Right forelimb (tissue), 1 donor: ENCODE measurements around the gene FMN1.

Source experiments
- DNase-seq: peaks from one replicate; pipeline ENCODE4 v3.0.0-alpha.2; 2018

Gene FMN1

DNA sequence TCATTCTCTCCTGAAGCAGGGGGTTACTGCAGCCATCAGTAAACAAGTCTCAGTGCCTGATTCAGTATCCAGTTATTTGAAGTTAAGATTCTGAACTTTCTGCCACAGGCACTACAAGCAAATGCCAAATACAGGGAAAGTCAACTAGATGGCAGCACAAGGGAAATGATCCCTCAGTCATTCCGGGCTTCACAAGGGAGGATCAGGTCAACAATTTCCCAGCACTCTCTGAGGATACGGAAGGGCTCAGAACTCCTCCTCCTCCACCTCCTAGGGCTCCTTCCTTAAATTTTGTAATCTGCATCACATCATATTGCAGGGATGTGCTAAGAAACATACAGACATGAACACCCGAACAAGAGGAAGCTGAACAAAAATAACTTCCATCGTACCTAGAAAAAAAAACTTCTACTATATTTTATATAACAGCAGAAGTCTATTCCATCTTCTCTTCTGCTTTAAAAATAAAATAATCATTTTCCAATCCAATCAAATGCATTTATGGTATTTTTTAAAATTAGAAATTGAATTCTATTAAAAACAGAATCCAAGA, 187.1 kb downstream of the FMN1 start:
- DNase-seq: no peak

DNA sequence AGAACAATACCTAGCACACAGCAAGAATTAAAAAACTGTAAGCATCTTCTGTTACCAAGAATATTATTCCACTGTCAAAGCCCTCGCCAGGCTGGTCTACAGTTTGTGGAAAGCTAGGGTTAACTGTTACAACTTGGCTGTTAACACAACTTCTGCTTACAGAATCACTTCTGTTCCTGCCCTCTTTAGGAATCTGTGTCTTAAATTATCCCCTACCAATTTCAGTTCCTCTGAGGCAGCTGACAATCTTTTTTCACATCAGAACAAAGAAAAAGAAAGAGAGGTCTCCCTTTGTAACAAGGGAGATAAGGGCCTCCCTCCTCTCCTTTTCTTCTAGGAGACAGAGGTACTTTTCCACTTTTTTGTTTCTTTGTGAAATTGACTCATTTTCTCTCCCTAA, 188.9 kb downstream of the FMN1 start:
- no peak for DNase-seq

DNA sequence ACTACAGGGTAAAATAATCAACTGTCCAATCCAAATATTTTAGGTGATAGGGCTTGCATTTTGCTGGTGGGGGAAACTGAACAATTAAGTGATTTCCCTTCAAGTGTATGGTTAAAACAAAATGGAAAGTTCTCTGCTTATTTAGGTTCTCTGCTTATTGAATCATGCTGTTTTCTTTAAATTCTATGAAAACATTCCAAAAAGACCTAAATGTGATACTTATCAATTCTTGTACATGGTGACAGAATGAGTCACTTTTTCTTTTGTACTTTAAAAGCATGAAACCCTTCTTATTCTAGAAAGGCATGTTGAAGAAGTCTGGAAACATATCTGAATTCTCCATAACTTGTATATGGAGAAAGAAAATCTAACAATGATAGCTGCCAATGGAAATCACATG, 192.6 kb downstream of the FMN1 start:
- no peak for DNase-seq

DNA sequence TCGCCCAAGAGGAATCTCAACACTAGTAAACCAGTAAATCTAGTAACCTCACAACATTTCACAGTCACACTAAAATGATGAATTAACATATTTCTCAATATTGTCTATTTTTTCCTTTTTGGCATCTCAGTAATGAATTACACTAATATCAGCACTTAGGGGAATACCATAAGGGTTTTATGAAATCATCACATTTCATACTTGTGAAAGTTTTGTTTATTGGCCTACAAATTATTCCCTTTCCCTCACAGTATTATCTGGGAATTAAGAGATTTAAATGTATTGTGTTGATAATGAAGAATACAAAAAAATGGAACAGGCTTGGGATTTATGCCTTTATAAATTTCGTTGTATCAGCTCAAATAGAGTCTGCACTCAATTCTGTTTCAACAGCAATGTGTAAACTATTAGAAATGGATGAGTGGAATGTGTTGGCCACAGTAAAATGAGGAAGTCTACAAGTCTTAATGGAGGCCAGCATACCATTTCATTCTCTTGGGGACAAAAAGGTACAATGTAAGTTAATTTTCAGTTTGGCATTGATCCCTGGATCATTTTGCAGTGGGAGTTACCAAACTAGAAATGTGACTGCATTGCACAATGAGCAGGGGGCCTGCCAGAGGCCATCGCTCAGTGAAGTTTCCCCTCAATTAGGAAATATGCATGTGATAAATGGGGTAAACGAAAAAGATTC, 195.4 kb downstream of the FMN1 start:
- no peak for DNase-seq

DNA sequence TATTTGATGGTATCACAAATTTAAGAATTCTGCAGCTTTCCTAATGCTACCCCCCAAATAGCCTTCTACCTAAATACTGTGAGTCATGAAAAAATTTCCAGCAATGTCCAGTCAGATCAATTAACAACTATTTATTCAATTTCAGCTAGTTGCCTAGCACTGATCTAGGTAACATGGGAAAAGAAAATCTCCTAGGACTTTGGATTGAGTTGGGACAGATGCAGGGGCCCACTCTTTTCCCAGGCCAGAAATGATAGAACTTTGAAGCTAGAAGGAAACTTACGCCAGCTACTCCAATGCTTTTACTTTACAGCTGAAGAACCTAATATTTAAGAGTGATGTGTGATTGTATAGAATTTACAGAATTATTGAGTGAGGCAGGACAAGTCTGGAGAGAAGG, 196.3 kb downstream of the FMN1 start:
- DNase-seq: no peak

DNA sequence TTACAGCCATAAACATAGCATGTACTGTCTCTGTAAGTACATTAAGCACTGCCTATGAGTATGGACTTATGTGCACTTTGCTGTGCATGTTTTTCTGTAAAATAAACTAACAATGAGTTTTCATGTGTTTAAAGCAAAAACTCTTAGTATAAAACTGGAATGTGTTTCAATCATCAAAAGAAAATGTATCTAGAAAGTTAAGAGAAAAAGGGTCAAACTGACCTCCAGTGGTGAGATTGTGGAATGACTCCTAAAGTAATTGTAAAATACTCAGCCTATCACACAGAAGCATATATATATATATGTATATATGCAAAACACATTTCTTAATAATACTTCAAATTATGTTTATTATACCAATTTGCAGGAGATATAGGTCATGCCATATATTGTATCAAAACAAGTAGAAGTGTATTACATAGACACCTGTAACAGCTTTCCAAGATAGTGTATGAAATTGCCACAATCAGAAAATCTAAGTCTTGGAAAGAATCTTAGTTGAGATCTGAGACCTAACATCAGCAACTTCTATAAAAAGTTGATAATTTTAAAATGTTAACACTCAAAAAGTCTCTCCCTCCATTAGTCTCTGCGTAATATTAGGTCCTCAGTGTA, 199.6 kb downstream of the FMN1 start:
- no peak for DNase-seq

DNA sequence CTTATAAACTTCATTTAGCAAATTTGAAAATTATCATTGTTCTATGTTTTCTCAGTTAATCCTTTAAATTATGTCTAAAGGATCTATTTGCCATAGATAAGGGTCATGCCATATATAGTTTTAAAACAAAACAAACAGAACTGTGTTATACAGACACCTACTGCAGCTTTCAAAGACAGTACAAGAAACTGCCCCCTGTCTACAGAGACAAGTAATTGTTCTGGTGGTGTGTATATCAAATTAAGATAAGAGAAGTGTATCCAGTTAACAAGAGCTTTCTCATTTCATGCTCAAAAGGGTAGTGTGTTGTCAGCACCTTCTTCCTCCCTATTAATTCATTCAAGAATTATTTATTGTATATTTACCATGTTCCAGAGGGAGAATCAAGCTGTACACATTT, 201.2 kb downstream of the FMN1 start:
- no peak for DNase-seq

DNA sequence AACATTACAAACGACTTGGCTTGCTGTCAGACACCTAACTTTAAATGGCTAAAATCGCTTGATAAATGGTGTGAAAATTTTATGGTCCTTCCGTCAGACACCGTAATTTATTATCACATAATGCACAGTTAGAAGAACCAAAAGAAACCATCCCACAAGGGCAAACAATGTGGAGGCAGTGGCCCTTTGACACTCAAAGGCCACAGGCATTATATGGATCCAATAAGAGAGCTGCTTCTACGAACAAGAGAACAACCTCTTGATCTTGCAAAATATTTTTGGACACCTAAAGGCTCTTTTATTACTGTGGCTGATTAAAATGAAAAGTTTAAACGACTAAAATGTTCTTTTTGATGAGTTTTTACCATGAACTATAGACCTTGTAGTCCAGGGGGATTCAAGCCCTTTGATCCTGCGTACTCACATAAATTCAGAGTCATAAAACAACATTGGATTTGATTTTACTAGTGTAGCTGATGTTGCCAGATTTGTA, 202.8 kb downstream of the FMN1 start:
- DNase-seq: no peak

DNA sequence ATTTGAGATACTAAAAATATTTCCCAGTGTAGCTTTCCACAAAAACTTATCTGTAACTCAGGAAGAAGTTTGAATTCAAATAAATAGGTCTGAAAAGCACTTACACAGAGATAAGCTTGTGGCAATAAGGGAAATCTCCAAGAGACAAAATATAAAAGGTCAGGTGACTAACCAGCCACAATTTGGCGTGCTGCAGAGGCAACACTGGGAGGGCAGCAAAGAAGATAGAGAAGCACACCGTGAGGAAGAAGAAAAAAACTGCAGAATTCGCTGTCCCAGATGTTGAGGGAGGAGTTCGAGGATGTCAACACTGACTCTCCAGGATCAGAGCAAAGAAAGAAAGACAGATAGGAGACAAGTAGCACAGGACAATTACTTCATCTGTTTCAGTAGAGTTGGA, 204.4 kb downstream of the FMN1 start:
- no peak for DNase-seq

DNA sequence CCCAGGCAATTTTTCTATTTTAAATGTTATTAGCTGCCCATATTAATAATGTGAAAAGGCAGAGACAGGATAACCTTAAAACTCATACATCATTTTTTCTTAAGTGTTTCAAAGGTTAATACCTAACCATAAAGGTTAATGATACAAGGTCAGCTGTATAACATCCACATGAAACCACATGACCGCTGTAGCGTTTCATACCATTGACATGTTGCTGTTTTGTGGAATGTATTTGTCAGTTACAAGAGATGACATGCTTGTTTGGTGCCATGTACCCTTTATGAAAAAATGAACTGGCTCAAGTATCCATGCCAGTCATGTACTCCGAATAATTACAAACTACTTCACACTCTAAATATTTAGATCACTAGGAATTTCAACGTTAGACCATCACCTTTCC, 207.4 kb downstream of the FMN1 start:
- no peak for DNase-seq

DNA sequence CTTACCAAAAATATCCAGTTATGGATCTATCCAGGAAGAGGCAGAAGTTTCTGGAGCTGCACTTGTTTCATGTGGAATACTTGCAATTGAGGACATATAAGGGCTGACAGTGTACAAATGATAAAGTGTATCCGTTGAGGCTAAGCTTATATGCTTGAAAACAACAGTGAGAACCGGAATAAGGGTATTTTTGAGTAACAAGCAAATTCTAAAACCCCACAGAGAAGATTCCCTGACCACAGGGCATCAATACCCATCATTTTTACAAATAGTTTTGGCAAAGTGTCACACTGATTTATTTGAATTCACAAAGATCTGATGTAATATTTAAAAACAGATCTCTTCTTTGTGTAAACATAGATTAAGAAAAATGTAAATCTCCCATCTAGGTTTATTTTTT, 208.4 kb downstream of the FMN1 start:
- DNase-seq: no peak

DNA sequence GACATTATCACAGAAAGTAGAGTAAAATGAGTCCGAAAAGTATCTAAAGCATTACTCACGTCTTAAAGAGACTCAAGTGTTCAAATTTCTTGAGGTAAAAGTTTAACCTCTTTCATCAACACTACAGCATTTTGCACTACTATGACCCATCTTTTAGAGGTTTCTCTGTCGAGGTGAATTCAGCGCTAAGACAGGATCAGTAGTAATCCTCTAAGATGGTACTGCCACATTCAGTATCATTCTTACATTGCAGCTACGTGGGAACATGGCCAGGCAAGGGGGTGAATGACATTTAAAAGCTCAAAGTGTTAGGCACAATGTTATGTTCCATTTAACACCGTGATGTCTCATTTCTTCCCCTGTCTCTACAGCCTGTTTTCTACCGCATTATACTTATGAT, 210.8 kb downstream of the FMN1 start:
- DNase-seq: no peak

DNA sequence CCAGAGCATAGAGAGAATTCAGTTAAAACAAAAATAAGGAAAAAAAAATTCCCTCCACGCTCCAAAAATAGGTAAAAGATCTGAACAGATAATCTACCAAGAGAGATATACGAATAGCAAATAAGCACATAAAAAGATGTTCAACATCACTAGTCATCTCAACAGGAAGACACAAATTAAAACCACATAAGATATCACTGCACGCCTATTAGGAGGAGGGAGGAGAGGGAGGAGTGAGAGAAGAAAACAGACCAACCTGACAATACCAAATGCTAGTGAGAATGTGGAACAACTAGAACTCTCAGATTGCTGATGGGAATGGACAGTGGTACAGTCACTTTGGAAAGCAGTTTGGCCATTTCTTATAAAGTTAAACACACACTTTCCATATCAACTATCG, 212.5 kb downstream of the FMN1 start:
- no peak for DNase-seq

DNA sequence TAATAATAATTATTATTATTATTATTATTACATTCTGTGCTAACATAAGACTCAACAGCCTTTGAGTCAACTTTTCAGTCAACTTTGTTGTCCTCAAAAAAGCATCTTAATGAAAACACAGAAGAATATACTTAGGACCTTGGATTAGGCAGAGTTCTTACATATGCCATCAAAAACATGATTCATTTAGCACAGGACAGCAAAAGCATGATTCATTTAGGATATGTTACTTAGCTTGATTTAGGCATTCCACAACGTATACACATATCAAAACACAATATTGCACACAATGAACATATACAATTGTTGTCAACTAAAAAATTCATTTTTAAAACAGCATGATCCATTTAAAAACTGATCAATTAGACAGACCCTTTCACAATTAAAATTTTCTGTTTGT, 213.0 kb downstream of the FMN1 start:
- no peak for DNase-seq

DNA sequence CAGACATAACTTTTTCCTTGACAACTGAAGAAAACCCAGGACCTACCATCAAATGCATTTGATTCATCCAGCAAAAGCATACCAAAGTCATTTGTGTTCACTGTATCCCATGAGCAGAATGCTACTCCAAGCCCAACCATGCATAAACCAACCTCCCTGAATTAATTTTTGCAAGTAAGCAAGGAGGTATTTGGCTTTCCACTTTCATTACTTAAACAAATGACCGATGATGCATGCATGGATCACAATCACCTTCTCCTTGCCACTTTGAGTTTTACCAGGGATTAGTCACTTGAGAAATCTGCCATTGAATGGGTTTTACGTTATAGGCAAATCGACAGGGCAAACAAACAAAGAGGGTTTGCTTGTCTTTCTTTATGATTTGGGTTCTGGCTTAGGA, 214.8 kb downstream of the FMN1 start:
- DNase-seq: no peak

DNA sequence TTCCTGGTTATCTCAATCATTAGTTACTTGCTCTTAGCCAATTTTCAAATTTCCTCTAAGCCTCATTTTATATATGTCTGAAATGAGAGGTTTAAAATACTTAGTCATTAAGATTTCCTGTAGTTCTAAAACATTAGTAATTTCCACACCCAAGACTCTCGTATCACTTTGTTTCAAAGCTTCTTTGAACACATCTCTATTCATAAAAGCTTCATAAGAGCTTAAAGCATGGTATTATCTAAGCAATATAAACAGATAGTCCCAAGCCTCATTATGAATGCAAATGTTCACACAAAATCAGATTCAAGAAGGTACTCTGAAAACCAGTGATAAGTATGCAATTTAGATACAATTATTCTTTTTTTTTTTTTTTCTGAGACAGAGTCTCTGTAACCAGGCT, 217.0 kb downstream of the FMN1 start:
- DNase-seq: no peak

DNA sequence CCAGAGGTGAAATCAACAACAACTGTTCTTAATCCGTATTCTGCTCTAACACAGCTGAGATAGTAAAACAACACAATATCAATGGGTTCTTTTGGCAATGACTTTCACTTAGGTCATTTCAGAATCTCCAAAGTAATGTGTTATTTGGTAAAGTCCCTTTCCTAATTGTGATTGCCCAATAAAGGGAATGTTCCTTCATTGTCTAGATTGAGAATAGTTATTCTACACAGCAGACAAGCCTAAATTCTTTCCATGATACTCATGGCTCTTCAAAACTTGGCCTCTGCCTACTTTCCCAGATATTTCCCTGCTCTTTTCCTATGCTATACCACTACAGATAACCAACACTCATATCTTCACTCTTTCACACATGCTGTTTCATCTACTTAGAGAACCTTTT, 219.8 kb downstream of the FMN1 start:
- DNase-seq: no peak

DNA sequence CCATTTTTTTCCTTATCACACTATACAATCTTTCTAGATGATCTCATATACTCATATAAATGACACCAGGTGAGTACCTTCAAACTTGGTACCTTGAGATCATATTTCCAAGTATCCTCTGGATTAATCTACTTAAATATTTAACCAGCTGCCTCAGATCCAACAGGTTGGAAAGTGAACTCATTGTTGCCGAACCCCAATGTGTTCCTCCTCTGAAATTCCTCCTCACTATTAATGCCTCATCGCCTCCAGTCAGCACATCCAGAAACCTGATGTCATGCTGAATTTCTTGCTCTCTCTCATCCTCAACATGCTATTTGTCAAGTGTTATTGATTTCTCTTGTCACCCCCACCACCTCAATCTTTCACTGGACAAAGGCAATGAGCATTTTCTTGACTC, 221.8 kb downstream of the FMN1 start:
- no peak for DNase-seq

DNA sequence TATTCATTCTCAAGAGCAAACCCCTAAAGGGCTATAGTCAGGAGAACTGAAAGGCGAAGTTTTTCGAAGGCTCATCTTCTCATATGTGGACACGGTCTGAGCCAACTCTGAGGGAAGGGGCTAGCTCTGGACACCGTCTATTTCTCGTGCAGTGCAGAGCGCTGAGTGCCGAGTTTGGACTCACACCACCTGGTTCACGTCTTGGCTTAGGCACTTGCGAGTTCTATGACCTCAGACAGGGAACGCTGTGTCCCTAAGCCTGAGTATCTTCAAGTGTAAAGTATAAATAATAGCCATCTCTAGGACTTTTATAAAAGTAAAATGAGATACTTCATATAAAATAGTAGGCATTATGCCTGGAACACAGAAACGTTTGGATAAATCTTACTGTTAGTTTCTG, 223.7 kb downstream of the FMN1 start:
- DNase-seq: no peak

DNA sequence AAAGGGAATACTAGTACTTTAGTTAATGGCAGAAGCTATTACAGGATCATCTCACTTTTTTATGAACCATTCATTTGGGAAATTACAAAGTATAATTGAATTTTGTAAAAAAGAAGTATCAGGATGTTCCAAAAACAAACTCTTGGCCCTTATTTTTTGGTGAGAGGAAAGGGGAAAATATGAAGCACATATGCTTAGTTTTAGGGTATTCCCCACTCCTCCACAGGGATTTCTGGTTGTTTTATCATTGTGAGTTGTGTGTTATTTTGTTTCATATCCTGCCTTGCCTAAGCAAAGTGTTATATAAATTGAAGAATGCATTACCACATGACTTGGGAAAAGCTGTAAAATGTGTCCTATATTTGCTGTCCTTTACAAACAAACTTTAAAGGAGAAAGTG, 227.0 kb downstream of the FMN1 start:
- no peak for DNase-seq

DNA sequence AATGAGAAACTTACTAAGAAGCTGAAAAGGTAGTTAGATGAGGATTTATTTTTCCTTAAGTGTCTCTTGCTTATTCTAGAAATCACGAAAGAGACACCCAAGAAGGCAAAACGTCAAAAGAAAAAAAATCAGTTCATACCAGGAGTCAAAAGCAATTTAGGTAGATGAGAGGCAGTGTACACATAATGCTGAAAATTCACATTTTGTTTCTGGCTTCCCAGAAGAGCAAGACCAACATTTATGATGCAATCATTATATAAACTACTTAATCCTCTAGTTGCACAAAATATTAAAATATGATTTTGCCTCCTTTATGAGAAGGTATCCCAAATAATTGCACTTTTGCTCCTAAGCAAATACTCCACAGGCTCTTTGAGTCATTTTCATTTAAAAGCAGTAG, 228.0 kb downstream of the FMN1 start:
- DNase-seq: no peak

DNA sequence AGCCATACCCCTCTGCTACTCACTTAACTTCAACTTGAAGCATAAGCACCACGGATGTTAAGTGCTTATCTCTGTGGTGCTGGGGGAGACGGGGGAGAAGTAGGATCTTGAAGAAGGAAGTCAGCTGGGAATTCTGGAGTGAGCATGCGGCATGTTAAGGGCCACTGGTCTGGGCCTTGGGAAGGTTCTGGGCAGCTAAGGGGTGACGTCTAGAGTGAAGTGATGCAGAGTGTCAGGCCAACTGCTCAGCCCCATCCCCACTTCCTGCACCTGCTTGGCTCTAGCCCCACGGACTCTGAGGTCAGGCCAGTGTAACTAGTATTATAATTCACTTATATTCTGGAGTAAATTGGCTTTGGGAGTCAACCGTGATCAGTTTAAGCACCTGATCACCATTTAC, 228.6 kb downstream of the FMN1 start:
- DNase-seq: no peak

DNA sequence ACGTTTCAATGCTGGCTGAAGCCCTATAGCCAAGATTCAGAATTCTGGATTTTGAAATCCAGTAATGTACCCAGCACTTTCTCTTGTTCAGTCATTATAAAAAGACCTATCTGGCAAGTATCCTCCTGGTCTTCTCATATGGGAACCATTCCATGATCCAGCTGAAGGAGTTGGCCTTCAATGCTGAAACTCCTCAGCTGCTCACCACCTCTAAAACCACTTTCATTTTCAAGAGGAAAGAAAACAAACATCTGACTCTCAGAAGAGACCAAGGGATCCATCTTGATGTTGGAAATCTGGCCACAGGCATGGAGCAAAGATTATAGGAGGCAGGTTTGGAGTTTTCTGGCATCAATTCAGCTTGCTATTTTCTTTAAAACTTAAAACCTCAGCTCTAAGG, 235.4 kb downstream of the FMN1 start:
- no peak for DNase-seq

DNA sequence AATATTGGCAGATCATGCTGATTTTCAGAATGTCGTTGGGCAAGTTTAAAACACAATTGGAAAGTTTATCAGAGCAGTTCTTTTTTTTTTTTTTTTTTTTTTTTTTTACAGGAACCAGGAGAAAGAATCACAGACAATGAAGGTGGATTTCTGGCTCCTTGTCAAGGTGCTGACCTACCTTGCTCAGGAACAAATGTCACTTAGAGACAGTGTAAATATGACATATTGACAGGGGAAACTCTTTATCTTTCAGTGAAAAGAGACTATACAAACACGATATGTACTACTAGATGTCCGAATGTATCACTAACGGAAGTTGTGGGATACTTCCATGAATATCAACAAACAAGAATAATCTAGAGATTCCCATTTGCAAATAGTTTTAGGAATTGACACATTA, 237.3 kb downstream of the FMN1 start:
- no peak for DNase-seq

DNA sequence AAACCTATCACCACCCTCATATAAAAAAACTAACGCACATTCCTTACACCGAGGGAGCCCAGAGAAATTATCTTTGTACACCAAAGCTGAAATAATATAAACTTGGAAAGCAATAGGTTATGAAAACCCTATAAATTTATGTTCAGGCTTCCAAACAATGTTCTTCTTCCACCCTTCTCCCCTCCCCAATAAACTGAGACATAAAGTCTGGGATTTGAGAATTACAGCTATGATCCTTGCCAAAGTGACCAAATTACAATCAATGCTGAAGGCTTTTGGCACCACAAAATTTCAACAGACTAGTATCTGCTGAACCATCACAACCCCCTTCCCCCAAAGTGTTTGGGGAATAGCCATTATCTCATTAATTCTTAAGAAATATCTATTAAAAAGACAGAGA, 237.8 kb downstream of the FMN1 start:
- no peak for DNase-seq
